WTC11 (cell line): ENCODE measurements around the gene CSNK1G1. TPM values are rescaled to one million over a fixed set of nuclear protein-coding genes. Genes with fewer than 3 reads are reported as not detected.

Source experiments
- ATF1 ChIP-seq: sonication (generic); formaldehyde crosslinking; IDR thresholded peaks from 2 replicates; pipeline ENCODE4 v1.8.1; 2023; ENCODE audit warnings: mild to moderate bottlenecking, moderate library complexity, missing genetic modification reagents
- CBFB ChIP-seq: sonication (generic); formaldehyde crosslinking; IDR thresholded peaks from 2 replicates; pipeline ENCODE4 v1.8.1; 2022; ENCODE audit warnings: mild to moderate bottlenecking, low read depth, missing genetic modification reagents
- CDX4 ChIP-seq: fragments of 250-450 bp; sonication (Bioruptor Pico); IDR thresholded peaks from 2 replicates; pipeline ENCODE4 v1.9.0; 2021; ENCODE audit warnings: moderate library complexity, mild to moderate bottlenecking, inconsistent platforms, borderline replicate concordance
- CREB1 ChIP-seq: sonication (generic); formaldehyde crosslinking; IDR thresholded peaks from 2 replicates; pipeline ENCODE4 v1.8.0; 2023; ENCODE audit warnings: mild to moderate bottlenecking, missing genetic modification reagents
- CREM ChIP-seq: sonication (generic); formaldehyde crosslinking; IDR thresholded peaks from 2 replicates; pipeline ENCODE4 v1.8.1; 2022; ENCODE audit warnings: mild to moderate bottlenecking, missing genetic modification reagents, moderate library complexity
- E2F5 ChIP-seq: sonication (generic); formaldehyde crosslinking; IDR thresholded peaks from 2 replicates; pipeline ENCODE4 v1.8.1; 2022; ENCODE audit warnings: mild to moderate bottlenecking, moderate library complexity, missing genetic modification reagents
- ELF4 ChIP-seq: sonication (generic); formaldehyde crosslinking; IDR thresholded peaks from 2 replicates; pipeline ENCODE4 v1.8.1; 2022; ENCODE audit warnings: low read depth, mild to moderate bottlenecking, moderate library complexity, missing genetic modification reagents
- EMX1 ChIP-seq: fragments of 250-450 bp; sonication (Bioruptor Pico); IDR thresholded peaks from 2 replicates; pipeline ENCODE4 v1.8.0; 2021; ENCODE audit warnings: mild to moderate bottlenecking
- ERG ChIP-seq: fragments of 250-450 bp; sonication (Bioruptor Pico); IDR thresholded peaks from 2 replicates; pipeline ENCODE4 v1.8.0; 2021; ENCODE audit warnings: mild to moderate bottlenecking
- FOXJ3 ChIP-seq: sonication (generic); formaldehyde crosslinking; IDR thresholded peaks from 2 replicates; pipeline ENCODE4 v1.9.0; 2021; ENCODE audit warnings: missing genetic modification reagents, mild to moderate bottlenecking, borderline replicate concordance
- FOXP4 ChIP-seq: sonication (generic); formaldehyde crosslinking; IDR thresholded peaks from 2 replicates; pipeline ENCODE4 v1.8.0; 2022; ENCODE audit warnings: mild to moderate bottlenecking, missing genetic modification reagents
- GTF2I ChIP-seq: fragments of 250-450 bp; sonication (Bioruptor Pico); conservative IDR thresholded peaks from 2 replicates; pipeline ENCODE4 v1.4.0; 2021; ENCODE audit warnings: mild to moderate bottlenecking
- KAT7 ChIP-seq: sonication (generic); formaldehyde crosslinking; IDR thresholded peaks from 2 replicates; pipeline ENCODE4 v1.8.1; 2023; ENCODE audit warnings: missing genetic modification reagents, mild to moderate bottlenecking, borderline replicate concordance
- MAX ChIP-seq: sonication (generic); formaldehyde crosslinking; IDR thresholded peaks from 2 replicates; pipeline ENCODE4 v1.8.0; 2022; ENCODE audit warnings: mild to moderate bottlenecking, missing genetic modification reagents
- NR2C2 ChIP-seq: sonication (generic); formaldehyde crosslinking; IDR thresholded peaks from 2 replicates; pipeline ENCODE4 v1.8.0; 2022; ENCODE audit warnings: mild to moderate bottlenecking, missing genetic modification reagents
- PRRX2 ChIP-seq: fragments of 250-450 bp; sonication (Bioruptor Pico); IDR thresholded peaks from 2 replicates; pipeline ENCODE4 v1.8.0; 2021; ENCODE audit warnings: mild to moderate bottlenecking
- RELA ChIP-seq: sonication (generic); formaldehyde crosslinking; IDR thresholded peaks from 2 replicates; pipeline ENCODE4 v1.8.1; 2022; ENCODE audit warnings: missing genetic modification reagents, mild to moderate bottlenecking, borderline replicate concordance
- SMAD4 ChIP-seq: sonication (generic); formaldehyde crosslinking; IDR thresholded peaks from 2 replicates; pipeline ENCODE4 v1.8.0; 2022; ENCODE audit warnings: mild to moderate bottlenecking, missing genetic modification reagents
- SOX15 ChIP-seq: fragments of 250-450 bp; sonication (Bioruptor Pico); IDR thresholded peaks from 2 replicates; pipeline ENCODE4 v1.9.0; 2021; ENCODE audit warnings: mild to moderate bottlenecking
- TEAD4 ChIP-seq: sonication (generic); formaldehyde crosslinking; IDR thresholded peaks from 2 replicates; pipeline ENCODE4 v1.8.0; 2022; ENCODE audit warnings: mild to moderate bottlenecking, missing genetic modification reagents
- ZNF121 ChIP-seq: sonication (generic); formaldehyde crosslinking; IDR thresholded peaks from 2 replicates; pipeline ENCODE4 v1.8.0; 2023; ENCODE audit warnings: missing genetic modification reagents
- ZNF138 ChIP-seq: sonication (generic); formaldehyde crosslinking; conservative IDR thresholded peaks from 2 replicates; pipeline ENCODE4 v1.8.1; 2022; ENCODE audit warnings: mild to moderate bottlenecking, moderate library complexity, missing genetic modification reagents
- ZNF219 ChIP-seq: sonication (generic); formaldehyde crosslinking; IDR thresholded peaks from 2 replicates; pipeline ENCODE4 v1.8.0; 2023; ENCODE audit warnings: missing genetic modification reagents, mild to moderate bottlenecking, borderline replicate concordance
- ZNF425 ChIP-seq: fragments of 250-450 bp; sonication (Bioruptor Pico); conservative IDR thresholded peaks from 2 replicates; pipeline ENCODE4 v1.9.0; 2021; ENCODE audit warnings: mild to moderate bottlenecking
- total RNA-seq: library from RNA; stranded (reverse); gene quantifications from 3 replicates; pipeline ENCODE4 v1.2.3, GENCODE V29; 2021

CSNK1G1 gene
- total RNA-seq, 1 experiment from 2014 or later: 19.3 TPM

GRCh38 chr15:64162869-64163658 lies 192.9 kb downstream of the CSNK1G1 start, which contains the start of gene PPIB (continued):
- TF ChIP-seq ELF4 (CRISPR knock-in tag) (no peak), ZNF219 (CRISPR knock-in tag) (no peak), ZNF425 (no peak), CDX4 (no peak), SMAD4 (CRISPR knock-in tag) (no peak), ZNF121 (CRISPR knock-in tag) (0 out of 2 replicates have a peak, but pooled peaks have one; percentile 47), FOXJ3 (CRISPR knock-in tag) (no peak), EMX1 (CRISPR knock-in tag) (no peak), E2F5 (peak; percentile 88), TEAD4 (no peak), ERG (CRISPR knock-in tag) (no peak), ATF1 (no peak), CREM (CRISPR knock-in tag) (0 out of 2 replicates have a peak, but pooled peaks have one; percentile 50), CREB1 (CRISPR knock-in tag) (no peak), KAT7 (no peak), NR2C2 (CRISPR knock-in tag) (no peak), CBFB (CRISPR knock-in tag) (0 out of 2 replicates have a peak, but pooled peaks have one; percentile 58), PRRX2 (CRISPR knock-in tag) (no peak), SOX15 (no peak), GTF2I (CRISPR knock-in tag) (no peak), FOXP4 (CRISPR knock-in tag) (0 out of 2 replicates have a peak, but pooled peaks have one; percentile 61), ZNF138 (CRISPR knock-in tag) (no peak), RELA (CRISPR knock-in tag) (no peak), MAX (peak; percentile 75; the same call in 1 of the 2 replicates)
